IPS-20b (cell line): ENCODE data around the gene DIMT1.

ENCODE experiments used
- H3K27ac ChIP-seq: one replicate; pipeline ENCODE4 v1.5.1; 2013; ENCODE audit warnings: low read length
- H3K27me3 ChIP-seq: 2 replicates; pipeline ENCODE4 v1.6.1; 2013; ENCODE audit warnings: mild to moderate bottlenecking, low read length, inconsistent platforms; ENCODE audit not compliant: insufficient read depth
- H3K36me3 ChIP-seq: 2 replicates; pipeline ENCODE4 v1.6.1; 2013; ENCODE audit warnings: low read depth, mild to moderate bottlenecking, inconsistent platforms, low read length, moderate library complexity; ENCODE audit not compliant: insufficient read depth
- H3K4me1 ChIP-seq: 2 replicates; pipeline ENCODE4 v1.6.1; 2013; ENCODE audit warnings: mild to moderate bottlenecking, control low read depth, inconsistent platforms, low read length, moderate library complexity; ENCODE audit not compliant: insufficient read depth
- H3K4me3 ChIP-seq: 2 replicates; pipeline ENCODE4 v1.5.1; 2013; ENCODE audit warnings: mild to moderate bottlenecking, low read length, inconsistent platforms
- H3K9ac ChIP-seq: 2 replicates; pipeline ENCODE4 v1.6.1; 2013; ENCODE audit warnings: low read depth, mild to moderate bottlenecking, inconsistent platforms, low read length, moderate library complexity
- H3K9me3 ChIP-seq: 2 replicates; pipeline ENCODE4 v1.6.1; 2013; ENCODE audit warnings: mild to moderate bottlenecking, low read depth, low read length, inconsistent platforms; ENCODE audit not compliant: insufficient read depth

The DIMT1 gene

DNA sequence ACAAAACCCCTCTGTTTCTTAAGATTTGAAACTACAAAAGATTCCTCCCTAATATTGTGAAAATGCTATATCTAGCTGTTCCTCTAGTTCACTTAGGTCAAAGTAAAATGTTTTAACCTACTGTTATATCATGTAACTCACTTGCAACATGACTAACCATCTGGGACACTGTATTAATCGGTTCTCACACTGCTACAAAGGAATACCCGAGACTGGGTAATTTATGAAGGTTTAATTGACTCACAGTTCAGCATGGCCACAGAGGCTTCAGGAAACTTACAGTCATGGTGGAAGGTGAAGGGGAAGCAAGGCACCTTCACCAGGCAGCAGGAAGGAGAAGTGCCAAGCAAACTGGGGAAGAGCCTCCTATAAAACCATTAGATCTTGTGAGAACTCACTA, 34.7 kb downstream of the DIMT1 start:
- H3K4me1 ChIP-seq: no peaks in the 10 kb centered on the region
- no peak overlapping the region for H3K27ac ChIP-seq
- no peak overlapping the region for H3K4me3 ChIP-seq
- no peaks in the 10 kb centered on the region for H3K9me3 ChIP-seq
- H3K27me3 ChIP-seq: no peaks in the 10 kb centered on the region
- peaks cover 80% of the 10 kb centered on the region for H3K36me3 ChIP-seq
- H3K9ac ChIP-seq: no peak overlapping the region

DNA sequence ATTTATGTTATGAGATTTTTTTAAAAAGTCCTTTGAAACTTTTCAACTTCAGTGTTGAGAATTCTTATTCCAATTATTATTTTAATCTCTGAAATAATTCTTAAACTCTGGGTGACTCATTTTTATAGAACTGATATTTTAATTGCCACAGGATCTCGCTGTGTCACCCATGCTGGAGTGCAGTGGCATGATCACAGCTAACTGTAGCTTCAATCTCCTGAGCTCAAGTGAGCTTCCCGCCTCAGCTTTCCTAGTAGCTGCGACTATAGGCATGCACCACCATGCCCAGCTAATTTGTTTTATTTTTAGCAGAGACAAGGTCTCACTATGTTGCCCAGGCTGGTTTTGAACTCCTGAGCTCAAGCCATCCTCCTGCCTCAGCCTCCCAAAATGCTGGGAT, 41.0 kb downstream of the DIMT1 start:
- Histone ChIP-seq H3K27ac (no peak overlapping the region), H3K4me3 (no peak overlapping the region), H3K4me1 (no peaks in the 10 kb centered on the region), H3K9me3 (no peaks in the 10 kb centered on the region), H3K36me3 (peaks cover 88% of the 10 kb centered on the region), H3K9ac (no peak overlapping the region), H3K27me3 (no peaks in the 10 kb centered on the region)

DNA sequence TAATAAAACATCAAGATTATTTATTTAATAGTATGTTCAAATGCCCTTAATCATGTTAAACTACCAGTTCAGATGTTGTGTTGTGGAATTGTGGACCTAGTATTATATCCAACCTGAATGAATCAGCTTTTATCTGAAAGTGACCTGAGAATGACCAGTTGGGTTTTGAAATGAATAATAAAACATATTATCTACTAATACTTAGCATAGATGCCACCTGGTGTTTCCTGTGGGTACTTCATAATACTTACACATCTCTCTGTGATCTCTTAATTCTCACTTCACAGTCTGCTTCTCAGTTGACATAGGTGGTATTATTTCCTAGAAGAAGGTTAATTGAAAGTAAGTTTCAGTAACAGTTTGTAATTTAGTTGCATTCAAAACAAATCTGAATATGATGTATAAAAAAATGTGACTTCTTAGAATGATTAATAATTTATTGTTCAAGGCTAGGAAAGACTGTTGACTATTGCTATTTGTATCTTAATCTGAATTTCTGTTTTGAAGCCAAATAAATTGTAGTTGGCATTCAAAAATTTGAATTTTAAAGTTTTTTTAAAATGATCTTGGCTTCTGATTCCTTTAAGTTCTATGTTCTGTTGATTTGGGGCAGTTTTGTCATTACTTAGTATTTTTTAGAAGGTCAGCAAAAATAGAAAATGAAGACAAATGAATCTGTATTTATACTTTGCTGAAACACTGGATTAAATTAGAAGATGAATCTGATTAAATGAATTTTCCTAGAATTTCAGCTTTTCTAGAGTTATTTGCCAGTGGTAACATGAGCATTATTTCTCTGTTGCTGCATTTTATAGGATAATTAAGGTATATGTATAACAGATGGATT, 49.5 kb downstream of the DIMT1 start:
- peaks cover 85% of the 10 kb centered on the region for H3K36me3 ChIP-seq
- no peaks in the 10 kb centered on the region for H3K4me1 ChIP-seq
- H3K4me3 ChIP-seq: no peak overlapping the region
- no peaks in the 10 kb centered on the region for H3K27me3 ChIP-seq
- no peak overlapping the region for H3K9ac ChIP-seq
- no peaks in the 10 kb centered on the region for H3K9me3 ChIP-seq
- H3K27ac ChIP-seq: no peak overlapping the region

DNA sequence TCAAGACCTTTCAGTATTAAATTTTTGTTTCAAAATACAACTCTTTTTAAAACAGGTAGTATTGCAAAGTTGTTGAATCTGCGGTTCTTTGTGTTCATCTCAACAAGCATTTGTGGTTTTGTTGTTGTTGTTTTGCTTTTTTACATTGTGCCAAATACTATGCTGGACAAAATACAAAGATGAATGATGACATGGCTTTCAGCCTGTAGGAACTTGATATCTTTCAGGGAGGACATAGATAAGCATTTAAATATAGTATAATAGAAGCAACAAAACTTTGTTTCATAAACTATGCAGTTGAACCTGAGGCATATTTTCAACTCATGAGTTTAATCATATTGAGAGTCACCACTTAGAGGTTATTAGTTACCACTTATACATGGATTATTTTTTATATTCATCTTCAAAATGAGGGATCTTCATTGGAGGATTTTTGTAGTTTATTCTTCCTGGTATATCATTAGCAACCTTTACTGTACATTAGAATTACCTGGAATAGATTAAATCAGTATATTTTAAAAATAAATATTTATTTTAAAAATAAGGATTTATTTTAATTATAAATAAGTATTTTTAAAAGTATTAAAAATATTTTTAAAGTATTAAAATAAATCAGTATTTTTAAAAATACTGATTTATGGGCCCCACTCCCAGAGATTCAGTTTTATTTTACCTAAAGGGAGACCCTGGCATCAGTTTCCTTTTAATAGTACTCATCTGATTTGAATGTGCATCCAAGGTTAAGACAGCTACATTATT, 54.8 kb downstream of the DIMT1 start:
- Histone ChIP-seq H3K36me3 (peaks cover 48% of the 10 kb centered on the region), H3K9ac (no peak overlapping the region), H3K9me3 (no peaks in the 10 kb centered on the region), H3K4me1 (no peaks in the 10 kb centered on the region), H3K27me3 (no peaks in the 10 kb centered on the region), H3K27ac (no peak overlapping the region), H3K4me3 (no peak overlapping the region)

DNA sequence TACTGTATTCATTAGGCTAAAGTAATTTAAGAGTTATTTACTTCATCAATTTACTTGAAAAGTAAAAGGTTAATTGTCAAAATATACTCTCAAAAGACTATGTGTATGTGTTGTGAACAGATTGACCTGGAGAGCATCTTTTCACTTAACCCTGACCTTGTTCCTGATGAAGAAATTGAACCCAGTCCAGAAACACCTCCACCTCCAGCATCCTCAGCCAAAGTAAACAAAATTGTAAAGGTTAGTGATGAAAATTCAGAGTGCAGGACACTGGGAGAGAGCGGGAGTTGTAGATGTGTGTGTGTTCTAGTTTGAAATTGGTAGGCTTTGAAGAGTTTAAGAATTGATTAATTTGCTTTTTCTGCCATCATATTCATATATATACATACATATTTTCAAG, 55.8 kb downstream of the DIMT1 start:
- H3K9me3 ChIP-seq: no peaks in the 10 kb centered on the region
- H3K4me1 ChIP-seq: no peaks in the 10 kb centered on the region
- no peak overlapping the region for H3K9ac ChIP-seq
- H3K27ac ChIP-seq: no peak overlapping the region
- H3K4me3 ChIP-seq: no peak overlapping the region
- H3K27me3 ChIP-seq: no peaks in the 10 kb centered on the region
- H3K36me3 ChIP-seq: peaks cover 38% of the 10 kb centered on the region

DNA sequence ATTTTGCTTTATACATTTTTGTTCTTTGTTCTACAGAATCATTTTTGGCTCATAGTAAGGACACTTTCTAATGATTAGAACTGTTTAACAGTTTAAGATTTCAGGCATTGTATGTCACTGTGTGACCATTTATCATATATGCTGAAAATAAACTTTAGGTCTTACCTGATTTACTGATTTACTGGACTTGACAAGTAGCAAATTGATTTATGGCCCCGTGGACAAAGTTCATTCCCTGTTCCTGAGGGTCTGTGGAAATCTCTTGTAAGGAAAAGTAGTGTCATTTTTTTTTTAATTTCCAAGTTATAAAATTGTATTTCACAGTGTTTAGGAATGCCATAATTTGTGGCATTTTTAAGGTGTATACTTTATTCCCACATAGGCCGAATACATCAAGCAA, 57.0 kb downstream of the DIMT1 start:
- Histone ChIP-seq H3K4me1 (no peaks in the 10 kb centered on the region), H3K27ac (no peak overlapping the region), H3K27me3 (no peaks in the 10 kb centered on the region), H3K4me3 (no peak overlapping the region), H3K36me3 (peaks cover 31% of the 10 kb centered on the region), H3K9me3 (no peaks in the 10 kb centered on the region), H3K9ac (no peak overlapping the region)

DNA sequence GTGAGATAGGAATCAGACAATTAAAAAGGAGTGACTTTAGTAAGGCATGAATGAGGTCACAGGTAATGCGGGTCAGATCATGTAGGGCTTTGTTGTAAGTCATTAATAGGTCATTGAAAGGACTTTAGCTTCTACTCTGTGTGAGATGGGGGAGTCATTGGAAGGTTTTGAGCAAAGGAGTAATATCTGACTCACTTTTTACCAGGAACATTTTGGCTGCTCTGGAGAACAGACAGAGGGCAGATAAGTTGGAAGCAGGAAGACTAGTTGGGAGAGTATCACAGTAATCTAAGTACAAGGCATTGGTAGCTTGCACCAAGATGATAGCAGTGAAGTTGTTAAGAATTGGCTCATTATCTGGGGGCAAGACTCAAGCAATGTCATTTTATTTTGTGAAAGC, 60.3 kb downstream of the DIMT1 start:
- Histone ChIP-seq H3K4me1 (no peaks in the 10 kb centered on the region), H3K27ac (no peak overlapping the region), H3K27me3 (no peaks in the 10 kb centered on the region), H3K9ac (no peak overlapping the region), H3K4me3 (no peak overlapping the region), H3K36me3 (peaks cover 8% of the 10 kb centered on the region), H3K9me3 (no peaks in the 10 kb centered on the region)

DNA sequence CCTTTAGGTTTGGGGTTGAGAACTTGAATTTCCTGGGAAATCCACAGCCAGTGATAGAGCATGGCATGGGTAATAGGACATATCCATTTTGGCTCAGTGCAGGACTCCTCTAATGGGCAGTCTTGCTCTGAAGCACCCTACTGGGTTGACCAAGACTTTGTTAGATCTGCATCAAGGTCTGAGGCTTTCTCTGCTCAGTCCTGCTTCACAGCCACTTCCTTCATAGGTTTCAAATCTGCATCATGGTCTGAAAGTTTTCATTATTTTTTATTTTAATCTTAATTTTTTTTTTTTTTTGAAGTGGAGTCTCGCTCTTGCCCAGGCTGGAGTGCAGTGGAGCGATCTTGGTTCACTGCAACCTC, 61.2 kb downstream of the DIMT1 start:
- Histone ChIP-seq H3K27ac (no peak overlapping the region), H3K9me3 (no peaks in the 10 kb centered on the region), H3K36me3 (no peaks in the 10 kb centered on the region), H3K4me1 (no peaks in the 10 kb centered on the region), H3K4me3 (no peak overlapping the region), H3K27me3 (no peaks in the 10 kb centered on the region), H3K9ac (no peak overlapping the region)

DNA sequence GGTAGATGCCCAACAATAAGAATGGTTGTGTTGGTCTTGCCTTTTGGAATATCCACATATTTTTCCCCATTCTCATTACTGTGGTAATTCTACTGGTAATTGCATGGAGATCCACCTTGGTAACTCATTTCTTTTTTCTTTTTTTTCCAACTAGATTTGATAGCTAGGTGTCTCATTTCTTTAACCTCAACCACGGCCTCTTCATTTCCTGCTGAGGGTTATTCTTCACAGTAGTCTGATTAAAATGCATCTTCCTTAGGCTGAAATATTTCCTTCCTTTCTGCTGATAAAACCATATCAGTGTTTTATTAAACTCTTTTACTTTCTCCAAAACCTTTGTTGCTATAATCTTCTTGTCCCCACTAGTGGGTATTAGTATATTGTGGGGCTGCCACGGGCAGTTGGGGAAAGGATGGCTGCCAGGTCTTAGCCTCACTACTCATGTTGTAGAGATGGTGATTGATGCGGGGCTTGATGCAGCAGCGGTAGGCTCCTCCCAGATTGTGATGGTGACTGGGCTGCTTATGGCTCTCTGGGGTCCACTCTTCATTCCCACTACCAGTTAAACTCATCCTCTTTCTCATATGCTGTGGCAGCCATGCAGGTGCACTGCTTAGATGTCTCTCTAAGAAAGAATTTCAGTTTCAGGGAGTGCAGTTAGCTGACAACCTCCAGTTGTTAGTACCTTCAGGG, 61.8 kb downstream of the DIMT1 start:
- Histone ChIP-seq H3K4me3 (no peak overlapping the region), H3K9me3 (no peaks in the 10 kb centered on the region), H3K36me3 (no peaks in the 10 kb centered on the region), H3K9ac (no peak overlapping the region), H3K4me1 (no peaks in the 10 kb centered on the region), H3K27me3 (no peaks in the 10 kb centered on the region), H3K27ac (no peak overlapping the region)

DNA sequence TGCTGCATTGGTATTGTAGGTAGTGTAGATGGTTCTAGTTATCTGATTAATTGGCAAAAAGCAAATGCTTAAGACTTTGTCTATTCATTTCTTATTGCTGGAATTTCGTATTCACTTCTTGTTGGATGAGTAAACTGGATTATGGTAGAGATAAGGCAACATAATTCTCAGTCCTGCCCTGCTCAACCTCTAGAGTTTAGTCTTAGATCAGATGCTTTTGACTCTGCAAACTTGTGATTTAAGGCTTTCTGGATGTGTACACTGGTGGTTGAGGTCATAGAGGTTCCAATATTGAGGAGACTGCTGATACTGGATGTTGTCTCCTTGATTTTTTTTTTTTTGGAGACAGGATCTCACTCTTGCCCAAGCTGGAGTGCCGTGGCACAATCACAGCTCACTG, 62.7 kb downstream of the DIMT1 start:
- Histone ChIP-seq H3K9me3 (no peaks in the 10 kb centered on the region), H3K36me3 (no peaks in the 10 kb centered on the region), H3K27ac (no peak overlapping the region), H3K4me1 (no peaks in the 10 kb centered on the region), H3K4me3 (no peak overlapping the region), H3K9ac (no peak overlapping the region), H3K27me3 (no peaks in the 10 kb centered on the region)

DNA sequence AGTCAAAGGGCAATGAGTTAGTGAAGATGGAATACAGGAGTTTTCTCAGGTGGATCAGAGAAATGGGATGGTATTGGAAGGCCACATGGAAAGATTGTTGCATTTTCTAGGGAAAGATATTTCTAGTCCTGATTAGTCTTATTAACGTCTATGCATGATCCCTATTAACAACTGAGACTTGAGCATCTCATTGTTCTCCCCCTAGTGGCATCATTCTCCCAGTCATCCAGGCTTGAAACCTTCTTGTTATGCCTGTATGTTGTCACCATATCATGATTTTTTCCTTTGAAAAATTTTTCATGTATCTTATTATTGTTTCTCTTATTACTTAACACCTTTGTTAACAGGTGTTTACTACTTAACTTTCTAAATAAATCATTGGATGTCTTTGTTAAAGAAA, 63.3 kb downstream of the DIMT1 start:
- Histone ChIP-seq H3K27me3 (no peaks in the 10 kb centered on the region), H3K9me3 (no peaks in the 10 kb centered on the region), H3K27ac (no peak overlapping the region), H3K9ac (no peak overlapping the region), H3K4me1 (no peaks in the 10 kb centered on the region), H3K4me3 (no peak overlapping the region), H3K36me3 (no peaks in the 10 kb centered on the region)
